H1 (cell line): ENCODE data around the gene APBB1. TPM values are rescaled to one million over a fixed set of nuclear protein-coding genes. Genes with fewer than 3 reads are reported as not detected.

Experiments
- CTCF ChIA-PET: fragments of 300-600 bp; sonication (Branson Sonifier 250); formaldehyde crosslinking; loops from one replicate; lab custom pipeline; 2021; ENCODE audit not compliant: partially characterized antibody; lab: Charles Lee
- POLR2A ChIA-PET: fragments of 300-600 bp; sonication (Branson Sonifier 250); formaldehyde crosslinking; loops from one replicate; lab custom pipeline; 2021; ENCODE audit warnings: inconsistent platforms; ENCODE audit not compliant: partially characterized antibody; lab: Charles Lee
- DNase-seq, 2 experiments: peaks; one replicate each; pipeline versions ENCODE4 v3.0.0 to v3.0.0-alpha.2; 2010 to 2022; ENCODE audit warnings: low spot score in 2 of 2, low read depth in 1 of 2, mixed read lengths in 1 of 2
- FAIRE-seq: peaks from 2 replicates; lab custom pipeline; 2011; peaks lifted over from hg19 to GRCh38; lab: Jason Lieb, UNC
- H2AFZ ChIP-seq: 2 replicates; pipeline ENCODE4 v1.8.1; 2012; ENCODE audit warnings: low read length, inconsistent platforms
- H2AK5ac ChIP-seq: 2 replicates; pipeline ENCODE4 v1.6.1; 2013; ENCODE audit warnings: low read depth, low read length
- H2BK120ac ChIP-seq: replicated peaks from 2 replicates; pipeline ENCODE3; 2013; ENCODE audit warnings: low read depth, low read length, inconsistent platforms
- H2BK12ac ChIP-seq: 2 replicates; pipeline ENCODE4 v1.6.1; 2013; ENCODE audit warnings: low read depth, low read length
- H2BK15ac ChIP-seq: 2 replicates; pipeline ENCODE4 v1.6.1; 2013; ENCODE audit warnings: low read length
- H2BK20ac ChIP-seq: 2 replicates; pipeline ENCODE4 v1.6.1; 2013; ENCODE audit warnings: low read length
- H2BK5ac ChIP-seq: 2 replicates; pipeline ENCODE4 v1.6.1; 2013; ENCODE audit warnings: low read depth, low read length
- H3K14ac ChIP-seq: 2 replicates; pipeline ENCODE4 v1.6.1; 2013; ENCODE audit warnings: inconsistent platforms; ENCODE audit not compliant: insufficient read length
- H3K18ac ChIP-seq: 2 replicates; pipeline ENCODE4 v1.6.1; 2013; ENCODE audit warnings: low read length; ENCODE audit errors: extremely low read depth
- H3K23ac ChIP-seq: 2 replicates; pipeline ENCODE4 v1.6.1; 2013; ENCODE audit warnings: inconsistent platforms; ENCODE audit not compliant: insufficient read length
- H3K23me2 ChIP-seq: 2 replicates; pipeline ENCODE4 v1.6.1; 2013; ENCODE audit warnings: low read depth, low read length
- H3K27ac ChIP-seq: 2 replicates; pipeline ENCODE4 v1.6.1; 2011; ENCODE audit warnings: low read depth, low read length, inconsistent platforms
- H3K27me3 ChIP-seq, 4 experiments: replicated peaks in 1 of 4; 1 replicate in 1 of 4; 2 replicates in 3 of 4; pipeline versions ENCODE4 v1.6.1 to v1.8.1; 2011 to 2013; ENCODE audit warnings: low read length in 3 of 4, mild to moderate bottlenecking in 3 of 4, inconsistent platforms in 2 of 4, mixed read lengths in 2 of 4, moderate library complexity in 1 of 4; ENCODE audit not compliant: control insufficient read depth in 3 of 4, insufficient read depth in 3 of 4; ENCODE audit errors: extremely low read depth in 1 of 4
- H3K36me3 ChIP-seq, 4 experiments: 2 replicates each; pipeline versions ENCODE4 v1.6.1 to v1.8.1; 2011 to 2013; ENCODE audit warnings: mild to moderate bottlenecking in 4 of 4, low read length in 3 of 4, moderate library complexity in 2 of 4, control low read depth in 1 of 4, inconsistent platforms in 1 of 4; ENCODE audit not compliant: insufficient read depth in 4 of 4, control insufficient read depth in 2 of 4
- H3K4ac ChIP-seq: replicated peaks from 2 replicates; pipeline ENCODE3; 2013; ENCODE audit warnings: low read length, low read depth, mixed read lengths, inconsistent platforms; ENCODE audit not compliant: insufficient read length
- H3K4me1 ChIP-seq, 4 experiments: replicated peaks in 1 of 4; 1 replicate in 1 of 4; 2 replicates in 3 of 4; pipeline versions ENCODE4 v1.6.1 to v1.8.1; 2011 to 2013; ENCODE audit warnings: low read length in 3 of 4, inconsistent platforms in 2 of 4, mixed read lengths in 1 of 4; ENCODE audit not compliant: insufficient read depth in 4 of 4, control insufficient read depth in 3 of 4
- H3K4me2 ChIP-seq, 2 experiments: 2 replicates each; pipeline versions ENCODE4 v1.6.1 to v1.8.1; 2011 to 2013; ENCODE audit warnings: low read depth in 2 of 2, low read length in 2 of 2, control low read depth in 1 of 2, inconsistent platforms in 1 of 2, mild to moderate bottlenecking in 1 of 2; ENCODE audit not compliant: insufficient read depth in 1 of 2
- H3K4me3 ChIP-seq, 4 experiments: fragments of 200-600, 300-600 bp in 1 of 4; sonication (generic), shearing (Covaris generic), sonication (Bioruptor Twin) in 1 of 4; 2 replicates each; pipeline versions ENCODE4 v1.5.1 to v1.8.1; 2011 to 2016; ENCODE audit warnings: low read length in 4 of 4, low read depth in 3 of 4, control low read depth in 2 of 4, inconsistent platforms in 2 of 4, mild to moderate bottlenecking in 2 of 4, mixed read lengths in 1 of 4, moderate library complexity in 1 of 4; ENCODE audit not compliant: insufficient read depth in 2 of 4; ENCODE audit errors: extremely low read depth in 1 of 4
- H3K56ac ChIP-seq: replicated peaks from 2 replicates; pipeline ENCODE3; 2013; ENCODE audit warnings: low read depth, mild to moderate bottlenecking, mixed read lengths, low read length, inconsistent platforms; ENCODE audit not compliant: insufficient read length
- H3K79me1 ChIP-seq: 2 replicates; pipeline ENCODE4 v1.6.1; 2013; ENCODE audit warnings: low read depth, low read length, control low read depth
- H3K79me2 ChIP-seq, 2 experiments: 2 replicates each; pipeline versions ENCODE4 v1.6.1 to v1.8.1; 2012 to 2013; ENCODE audit warnings: low read length in 2 of 2, mild to moderate bottlenecking in 2 of 2, inconsistent platforms in 1 of 2; ENCODE audit not compliant: insufficient read depth in 2 of 2, control insufficient read depth in 1 of 2
- H3K9ac ChIP-seq, 4 experiments: replicated peaks in 1 of 4; 1 replicate in 1 of 4; 2 replicates in 3 of 4; pipeline versions ENCODE4 v1.6.1 to v1.8.1; 2011 to 2013; ENCODE audit warnings: low read depth in 3 of 4, low read length in 3 of 4, control low read depth in 2 of 4, mild to moderate bottlenecking in 2 of 4, moderate library complexity in 2 of 4, inconsistent platforms in 1 of 4; ENCODE audit errors: extremely low read depth in 1 of 4
- H3K9me3 ChIP-seq, 2 experiments: 2 replicates each; pipeline versions ENCODE4 v1.6.1 to v1.8.1; 2012 to 2013; ENCODE audit warnings: mild to moderate bottlenecking in 2 of 2, moderate library complexity in 2 of 2, control low read depth in 1 of 2, inconsistent platforms in 1 of 2, low read depth in 1 of 2, low read length in 1 of 2, mixed read lengths in 1 of 2; ENCODE audit not compliant: insufficient read depth in 2 of 2
- H4K20me1 ChIP-seq, 2 experiments: replicated peaks in 1 of 2; 2 replicates each; pipeline versions ENCODE3 to v1.8.1; 2011 to 2013; ENCODE audit warnings: inconsistent platforms in 2 of 2, low read length in 2 of 2, mild to moderate bottlenecking in 1 of 2; ENCODE audit not compliant: insufficient read depth in 2 of 2, control insufficient read depth in 1 of 2
- H4K5ac ChIP-seq: 2 replicates; pipeline ENCODE4 v1.6.1; 2013; ENCODE audit warnings: low read length, low read depth, mixed read lengths, inconsistent platforms; ENCODE audit not compliant: insufficient read length
- H4K8ac ChIP-seq: 2 replicates; pipeline ENCODE4 v1.8.0; 2013; ENCODE audit warnings: mild to moderate bottlenecking, moderate library complexity, low read length, inconsistent platforms; ENCODE audit not compliant: insufficient read depth; ENCODE audit errors: extremely low read depth
- H4K91ac ChIP-seq: replicated peaks from 2 replicates; pipeline ENCODE3; 2013; ENCODE audit warnings: low read length, mixed read lengths, inconsistent platforms; ENCODE audit not compliant: insufficient read length
- E2F6 ChIP-seq: IDR thresholded peaks from 2 replicates; pipeline ENCODE4 v1.6.1; 2012; ENCODE audit warnings: inconsistent platforms
- EGR1 ChIP-seq: IDR thresholded peaks from 2 replicates; pipeline ENCODE4 v1.6.1; 2011; ENCODE audit warnings: low read depth, low read length, borderline replicate concordance
- NANOG ChIP-seq: IDR thresholded peaks from 2 replicates; pipeline ENCODE4 v1.6.1; 2011; ENCODE audit warnings: low read length, low read depth, mild to moderate bottlenecking, inconsistent platforms; ENCODE audit not compliant: insufficient read depth, poor library complexity, severe bottlenecking
- RNF2 ChIP-seq: fragments of 200-900, 300-1000 bp; sonication (generic); IDR thresholded peaks from 2 replicates; pipeline ENCODE4 v1.7.1; 2016; ENCODE audit warnings: borderline replicate concordance, low read depth, mild to moderate bottlenecking, antibody characterized with exemption, low read length; ENCODE audit not compliant: poor library complexity, severe bottlenecking; ENCODE audit errors: missing control alignments
- SUZ12 ChIP-seq: fragments of 200-600 bp; sonication (generic); IDR thresholded peaks from 2 replicates; pipeline ENCODE4 v1.6.1; 2012; ENCODE audit warnings: mild to moderate bottlenecking, inconsistent platforms, low read length, moderate library complexity, mixed read lengths
- WGBS, 2 experiments: shearing (Covaris generic) in 1 of 2; methylation state at CpG; one replicate each; pipeline versions ENCODE4 v1.1.6 to v1.1.7; 2013 to 2015; ENCODE audit warnings: low lambda C conversion rate in 2 of 2, mixed read lengths in 2 of 2, inconsistent platforms in 1 of 2, low coverage in 1 of 2, missing lambda C conversion rate in 1 of 2; ENCODE audit not compliant: insufficient replicate concordance in 2 of 2, insufficient coverage in 1 of 2, insufficient read length in 1 of 2; ENCODE audit errors: extremely low coverage in 1 of 2, missing lambda C conversion rate in 1 of 2; 5-methylcytosine and 5-hydroxymethylcytosine counted together
- polyA plus RNA-seq, 7 experiments: library from polyadenylated mRNA; depleted of rRNA in 3 of 7; stranded (reverse) in 5 of 7; unstranded in 2 of 7; fragments of >200 nt in 5 of 7; fragments of 200-250 nt in 2 of 7; gene quantifications; 1 replicate in 5 of 7; 2 replicates in 1 of 7; 4 replicates in 1 of 7; pipeline versions ENCODE4 v1.2.1 to v1.2.3, GENCODE V29; 2011 to 2013; ENCODE audit warnings: missing spikeins in 2 of 7, mixed read lengths in 2 of 7
- total RNA-seq: library from RNA; stranded (reverse); fragmentation: NEBNext Ultra II Directional; extraction: Animal tissue kit (Norgen Biotek cat#: 25700); gene quantifications from 2 replicates; pipeline ENCODE4 v1.2.1, GENCODE V29; 2021

Gene APBB1
- total and polyA plus RNA-seq, 2 of the 8 experiments (the other 6 are each of a cell fraction or from before 2014, with no cell fraction given) = 23.9 to 33.1 TPM

- POLR2A ChIA-PET = interaction anchor here (0.9 to 1.0 kb wide), 2 partner anchors 10 to 70 kb away, joined by 3 to 4 read pairs; no protein-coding TSS in a partner anchor
Observed at GRCh38 chr11:6448574-6448973, 29.7 kb upstream of the APBB1 start.

More at GRCh38 chr11:6448574-6448973, 29.7 kb upstream of the APBB1 start:
- no peak overlapping the region for H3K23ac ChIP-seq
- no peaks in the 10 kb centered on the region for H4K20me1 ChIP-seq
- H2BK20ac ChIP-seq = no peak overlapping the region
- WGBS, 2 experiments = 100% methylated on average over 2 of the region's 3 CpGs; no CpG with 5 or more reads in 1 of the 2 experiments
- H2BK12ac ChIP-seq = no peak overlapping the region
- no peaks in the 10 kb centered on the region; the same call in 1 of the 2 replicates for H3K23me2 ChIP-seq
- no peaks in the 10 kb centered on the region for H3K79me1 ChIP-seq
- no peak overlapping the region for H3K14ac ChIP-seq
- no peak overlapping the region for H3K9ac ChIP-seq
- no peaks in the 10 kb centered on the region for H3K27me3 ChIP-seq
- no peak overlapping the region for H3K56ac ChIP-seq
- no peak overlapping the region for H3K18ac ChIP-seq
- no peak overlapping the region for H3K4me3 ChIP-seq
- H3K27ac ChIP-seq = no peak overlapping the region
- H4K8ac ChIP-seq = no peak overlapping the region
- no peaks in the 10 kb centered on the region for H3K79me2 ChIP-seq
- TF ChIP-seq SUZ12 = no peak
- no peak for TF ChIP-seq E2F6
- TF ChIP-seq RNF2 = no peak
- TF ChIP-seq NANOG = no peak
- TF ChIP-seq EGR1 = no peak
- no peaks in the 10 kb centered on the region for H3K9me3 ChIP-seq
- no peak overlapping the region for H3K4ac ChIP-seq
- H4K5ac ChIP-seq = no peak overlapping the region
- H3K36me3 ChIP-seq = peaks cover 0 to 6% (median 0%) of the 10 kb centered on the region in 4 experiments; a peak in 1 of 8 replicates
- no peak for FAIRE-seq
- no peak overlapping the region for H2BK120ac ChIP-seq
- no peak overlapping the region for H2BK5ac ChIP-seq
- H3K4me2 ChIP-seq = no peak overlapping the region
- H2AFZ ChIP-seq = no peak overlapping the region
- CTCF ChIA-PET = interaction anchor here (0.6 to 22.7 kb wide), 13 partner anchors 7 to 206 kb away, joined by 3 to 585 read pairs (median 4); partner anchors contain the start of genes HPX and SMPD1
- peaks cover 0 to 3% (median 0%) of the 10 kb centered on the region in 4 experiments; a peak in 1 of 7 replicates for H3K4me1 ChIP-seq
- H2BK15ac ChIP-seq = no peak overlapping the region
- no peak for DNase-seq
- H2AK5ac ChIP-seq = no peak overlapping the region
- H4K91ac ChIP-seq = no peak overlapping the region
